Hepatocyte (in vitro differentiated cells): Measurements from ENCODE around the gene STK39. TPM values are rescaled to one million over a fixed set of nuclear protein-coding genes. Genes with fewer than 3 reads are reported as not detected.

Source experiments
- DNase-seq: peaks from one replicate; pipeline ENCODE4 v3.0.0-alpha.2; 2016; ENCODE audit warnings: low spot score
- H2AFZ ChIP-seq: fragments of 200-600 bp; sonication (generic); 2 replicates; pipeline ENCODE4 v1.6.0; 2016; ENCODE audit warnings: antibody characterized with exemption, mild to moderate bottlenecking
- H3K27ac ChIP-seq: fragments of 200-600 bp; sonication (generic); 2 replicates; pipeline ENCODE4 v1.5.1; 2016; ENCODE audit warnings: mild to moderate bottlenecking
- H3K27me3 ChIP-seq: fragments of 200-600 bp; sonication (generic); 2 replicates; pipeline ENCODE4 v1.6.1; 2016
- H3K36me3 ChIP-seq: fragments of 200-600 bp; sonication (generic); replicated peaks from 2 replicates; pipeline ENCODE4 v1.5.1; 2016; ENCODE audit warnings: low read depth; ENCODE audit not compliant: insufficient read depth
- H3K4me1 ChIP-seq: fragments of 200-600 bp; sonication (generic); 2 replicates; pipeline ENCODE4 v1.5.1; 2016; ENCODE audit warnings: mild to moderate bottlenecking, moderate library complexity; ENCODE audit not compliant: insufficient read depth
- H3K4me2 ChIP-seq: fragments of 200-600 bp; sonication (generic); 2 replicates; pipeline ENCODE4 v1.6.0; 2016
- H3K4me3 ChIP-seq: fragments of 200-600 bp; sonication (generic); 2 replicates; pipeline ENCODE4 v1.5.1; 2016; ENCODE audit warnings: mild to moderate bottlenecking
- H3K79me2 ChIP-seq: fragments of 200-600 bp; sonication (generic); 2 replicates; pipeline ENCODE4 v1.6.0; 2017; ENCODE audit warnings: mild to moderate bottlenecking
- H3K9me2 ChIP-seq: fragments of 200-600 bp; sonication (generic); replicated peaks from 2 replicates; pipeline ENCODE4 v1.6.0; 2017; ENCODE audit warnings: mild to moderate bottlenecking; ENCODE audit not compliant: insufficient read depth
- H3K9me3 ChIP-seq: fragments of 200-600 bp; sonication (generic); 2 replicates; pipeline ENCODE4 v1.5.1; 2016; ENCODE audit warnings: low read depth, mild to moderate bottlenecking
- H4K20me1 ChIP-seq: fragments of 200-600 bp; sonication (generic); 2 replicates; pipeline ENCODE4 v1.6.0; 2016; ENCODE audit warnings: mild to moderate bottlenecking; ENCODE audit not compliant: insufficient read depth, poor library complexity, severe bottlenecking
- EZH2 ChIP-seq: fragments of 200-600 bp; sonication (generic); IDR thresholded peaks from 2 replicates; pipeline ENCODE4 v1.6.1; 2016; ENCODE audit warnings: antibody characterized with exemption, mild to moderate bottlenecking, borderline replicate concordance
- EZH2phosphoT487 ChIP-seq: fragments of 200-600 bp; sonication (generic); IDR thresholded peaks from one replicate; pipeline ENCODE4 v1.6.1; 2018; ENCODE audit warnings: antibody characterized with exemption, mild to moderate bottlenecking, low read depth, moderate library complexity; ENCODE audit not compliant: unreplicated experiment, severe bottlenecking
- WGBS: methylation state at CpG from one replicate; pipeline ENCODE4 v1.1.6; 2016; ENCODE audit warnings: low lambda C conversion rate; ENCODE audit errors: missing lambda C conversion rate; 5-methylcytosine and 5-hydroxymethylcytosine counted together
- polyA plus RNA-seq: library from polyadenylated mRNA; unstranded; fragments of >200 nt; fragmentation: Nextera tagmentation; extraction: Ambion mirVana; gene quantifications from 2 replicates; pipeline ENCODE4 v1.2.1, GENCODE V29; 2016
- total RNA-seq: library from RNA; depleted of rRNA; stranded (reverse); fragments of >200 nt; gene quantifications from 2 replicates; pipeline ENCODE4 v1.2.3, GENCODE V29; 2014
- TF ChIP-seq, protein P1 (sequence below): fragments of 200-600 bp; sonication (generic); IDR thresholded peaks from 2 replicates; pipeline ENCODE4 v1.5.1; 2016; ENCODE audit warnings: antibody characterized with exemption, mild to moderate bottlenecking; ENCODE audit not compliant: poor library complexity

Gene STK39
- total and polyA plus RNA-seq, 2 experiments from 2014 or later, result 26.9 to 39.4 TPM

GRCh38 chr2:168171059-168171762 lies 76.2 kb downstream of the STK39 start:
- WGBS, result 94% methylated on average over 7 of the region's 7 CpGs
- TF ChIP-seq EZH2phosphoT487 (no peak), EZH2 (no peak)
- TF ChIP-seq, protein P1, sequence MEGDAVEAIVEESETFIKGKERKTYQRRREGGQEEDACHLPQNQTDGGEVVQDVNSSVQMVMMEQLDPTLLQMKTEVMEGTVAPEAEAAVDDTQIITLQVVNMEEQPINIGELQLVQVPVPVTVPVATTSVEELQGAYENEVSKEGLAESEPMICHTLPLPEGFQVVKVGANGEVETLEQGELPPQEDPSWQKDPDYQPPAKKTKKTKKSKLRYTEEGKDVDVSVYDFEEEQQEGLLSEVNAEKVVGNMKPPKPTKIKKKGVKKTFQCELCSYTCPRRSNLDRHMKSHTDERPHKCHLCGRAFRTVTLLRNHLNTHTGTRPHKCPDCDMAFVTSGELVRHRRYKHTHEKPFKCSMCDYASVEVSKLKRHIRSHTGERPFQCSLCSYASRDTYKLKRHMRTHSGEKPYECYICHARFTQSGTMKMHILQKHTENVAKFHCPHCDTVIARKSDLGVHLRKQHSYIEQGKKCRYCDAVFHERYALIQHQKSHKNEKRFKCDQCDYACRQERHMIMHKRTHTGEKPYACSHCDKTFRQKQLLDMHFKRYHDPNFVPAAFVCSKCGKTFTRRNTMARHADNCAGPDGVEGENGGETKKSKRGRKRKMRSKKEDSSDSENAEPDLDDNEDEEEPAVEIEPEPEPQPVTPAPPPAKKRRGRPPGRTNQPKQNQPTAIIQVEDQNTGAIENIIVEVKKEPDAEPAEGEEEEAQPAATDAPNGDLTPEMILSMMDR, result no peak
- Histone ChIP-seq H3K4me2 (no peak overlapping the region), H3K79me2 (peaks cover 57% of the 10 kb centered on the region), H3K27me3 (no peaks in the 10 kb centered on the region), H3K9me2 (no peaks in the 10 kb centered on the region), H2AFZ (no peak overlapping the region), H3K4me1 (no peaks in the 10 kb centered on the region), H4K20me1 (no peaks in the 10 kb centered on the region), H3K36me3 (no peaks in the 10 kb centered on the region), H3K27ac (no peak overlapping the region), H3K9me3 (no peaks in the 10 kb centered on the region), H3K4me3 (no peak overlapping the region)
- no peak for DNase-seq

- Histone ChIP-seq H3K27me3 (no peaks in the 10 kb centered on the region), H3K9me2 (no peaks in the 10 kb centered on the region), H3K4me3 (no peak overlapping the region), H2AFZ (no peak overlapping the region), H3K9me3 (no peaks in the 10 kb centered on the region), H3K4me1 (no peaks in the 10 kb centered on the region), H4K20me1 (no peaks in the 10 kb centered on the region), H3K27ac (no peak overlapping the region), H3K79me2 (peaks cover 40% of the 10 kb centered on the region), H3K4me2 (no peak overlapping the region), H3K36me3 (peaks cover 4% of the 10 kb centered on the region)
- WGBS, result 87% methylated on average over 4 of the region's 4 CpGs
- no peak for DNase-seq
- TF ChIP-seq EZH2phosphoT487, result no peak
- TF ChIP-seq, protein P1, result no peak
Measured at GRCh38 chr2:168169097-168169745, 78.2 kb downstream of the STK39 start.

DNA sequence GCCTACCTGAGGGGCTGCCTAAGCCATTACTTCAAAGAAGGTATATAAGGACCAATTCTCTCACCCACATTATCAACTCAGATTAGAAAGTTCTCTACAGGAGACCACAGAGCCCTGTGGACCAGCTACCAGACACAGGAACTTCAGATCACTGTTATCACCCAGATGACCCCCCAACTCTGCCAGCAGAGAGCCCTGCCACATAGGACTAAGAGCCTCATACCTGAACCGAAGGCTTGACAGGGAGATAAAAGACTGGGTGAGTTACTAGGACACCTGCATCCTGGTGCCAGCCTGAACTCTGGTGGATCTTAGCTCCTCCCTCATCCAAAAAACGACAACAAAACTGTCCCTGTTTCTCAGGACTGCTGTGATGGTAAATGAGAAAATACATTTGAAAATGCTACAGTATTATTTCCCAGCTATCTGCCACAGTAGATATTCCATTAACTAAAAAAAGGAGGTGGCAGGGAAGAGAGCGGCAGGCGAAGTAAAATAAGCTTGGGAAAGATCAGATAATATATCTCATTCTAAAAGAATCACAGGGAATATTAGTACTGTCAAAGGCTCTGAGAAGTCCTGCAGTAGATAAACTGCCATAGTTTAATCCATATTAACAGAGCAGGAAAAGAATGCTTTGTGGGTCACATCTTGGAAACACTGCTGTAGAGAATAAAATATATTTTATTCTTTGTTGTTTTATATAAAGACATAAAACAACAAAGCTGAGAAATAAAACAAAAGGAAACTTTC lies 79.7 kb downstream of the STK39 start:
- H2AFZ ChIP-seq, result no peak overlapping the region
- WGBS, result 100% methylated on average over 4 of the region's 4 CpGs
- no peak for DNase-seq
- no peak overlapping the region for H3K4me2 ChIP-seq
- no peaks in the 10 kb centered on the region for H4K20me1 ChIP-seq
- H3K36me3 ChIP-seq, result peaks cover 4% of the 10 kb centered on the region
- no peak overlapping the region for H3K27ac ChIP-seq
- TF ChIP-seq EZH2 (no peak), EZH2phosphoT487 (no peak)
- TF ChIP-seq, protein P1, result no peak
- no peaks in the 10 kb centered on the region for H3K9me3 ChIP-seq
- H3K79me2 ChIP-seq, result peaks cover 28% of the 10 kb centered on the region
- no peaks in the 10 kb centered on the region for H3K4me1 ChIP-seq
- no peaks in the 10 kb centered on the region for H3K9me2 ChIP-seq
- H3K27me3 ChIP-seq, result no peaks in the 10 kb centered on the region
- H3K4me3 ChIP-seq, result no peak overlapping the region
